Ishikawa (cell line): Measurements from ENCODE around the gene BGLAP.

Source experiments
- CEBPB ChIP-seq: IDR thresholded peaks from 2 replicates; pipeline ENCODE4 v1.6.1; 2012
- EP300 ChIP-seq: IDR thresholded peaks from 2 replicates; pipeline ENCODE4 v1.6.1; 2012; ENCODE audit warnings: borderline replicate concordance
- NFIC ChIP-seq: IDR thresholded peaks from 2 replicates; pipeline ENCODE4 v1.6.1; 2012
- TAF1 ChIP-seq: IDR thresholded peaks from 2 replicates; pipeline ENCODE4 v1.6.1; 2012; ENCODE audit warnings: low read depth, mild to moderate bottlenecking
- TEAD4 ChIP-seq: IDR thresholded peaks from 2 replicates; pipeline ENCODE4 v1.6.1; 2012
- YY1 ChIP-seq: IDR thresholded peaks from 2 replicates; pipeline ENCODE4 v1.6.1; 2012; ENCODE audit warnings: low read depth

- no peak for TF ChIP-seq TAF1
- no peak for TF ChIP-seq EP300
- no peak for TF ChIP-seq YY1
- no peak for TF ChIP-seq TEAD4
- no peak for TF ChIP-seq NFIC
- TF ChIP-seq CEBPB, result no peak
Measured at GRCh38 chr1:156232201-156232894, 9.6 kb upstream of the BGLAP start.
